ENCODE data around the gene GPR15LG.

The GPR15LG gene

DNA sequence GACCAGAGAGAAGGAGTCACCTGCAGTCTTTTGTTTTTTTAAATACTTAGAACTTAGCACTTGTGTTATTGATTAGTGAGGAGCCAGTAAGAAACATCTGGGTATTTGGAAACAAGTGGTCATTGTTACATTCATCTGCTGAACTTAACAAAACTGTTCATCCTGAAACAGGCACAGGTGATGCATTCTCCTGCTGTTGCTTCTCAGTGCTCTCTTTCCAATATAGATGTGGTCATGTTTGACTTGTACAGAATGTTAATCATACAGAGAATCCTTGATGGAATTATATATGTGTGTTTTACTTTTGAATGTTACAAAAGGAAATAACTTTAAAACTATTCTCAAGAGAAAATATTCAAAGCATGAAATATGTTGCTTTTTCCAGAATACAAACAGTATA lies 20.8 kb upstream of the GPR15LG start:
- Histone ChIP-seq H3K27ac (no peak overlapping the region), H3K36me3 (replicated peaks) (peaks cover 47% of the 10 kb centered on the region), H3K27me3 (replicated peaks) (no peaks in the 10 kb centered on the region), H3K4me3 (ENCODE audit: low read depth, low read length) (no peak overlapping the region)
- no peak for DNase-seq
- in situ Hi-C loops (cut with HindIII; ENCODE audit: low pct_ligation_motif_present, low sequenced_read_pairs), result no loop called here
- TF ChIP-seq, protein P1, sequence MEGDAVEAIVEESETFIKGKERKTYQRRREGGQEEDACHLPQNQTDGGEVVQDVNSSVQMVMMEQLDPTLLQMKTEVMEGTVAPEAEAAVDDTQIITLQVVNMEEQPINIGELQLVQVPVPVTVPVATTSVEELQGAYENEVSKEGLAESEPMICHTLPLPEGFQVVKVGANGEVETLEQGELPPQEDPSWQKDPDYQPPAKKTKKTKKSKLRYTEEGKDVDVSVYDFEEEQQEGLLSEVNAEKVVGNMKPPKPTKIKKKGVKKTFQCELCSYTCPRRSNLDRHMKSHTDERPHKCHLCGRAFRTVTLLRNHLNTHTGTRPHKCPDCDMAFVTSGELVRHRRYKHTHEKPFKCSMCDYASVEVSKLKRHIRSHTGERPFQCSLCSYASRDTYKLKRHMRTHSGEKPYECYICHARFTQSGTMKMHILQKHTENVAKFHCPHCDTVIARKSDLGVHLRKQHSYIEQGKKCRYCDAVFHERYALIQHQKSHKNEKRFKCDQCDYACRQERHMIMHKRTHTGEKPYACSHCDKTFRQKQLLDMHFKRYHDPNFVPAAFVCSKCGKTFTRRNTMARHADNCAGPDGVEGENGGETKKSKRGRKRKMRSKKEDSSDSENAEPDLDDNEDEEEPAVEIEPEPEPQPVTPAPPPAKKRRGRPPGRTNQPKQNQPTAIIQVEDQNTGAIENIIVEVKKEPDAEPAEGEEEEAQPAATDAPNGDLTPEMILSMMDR (IDR thresholded peaks at IDR 0.05; ENCODE audit: low read depth, low read length, missing control alignments), result no peak

DNA sequence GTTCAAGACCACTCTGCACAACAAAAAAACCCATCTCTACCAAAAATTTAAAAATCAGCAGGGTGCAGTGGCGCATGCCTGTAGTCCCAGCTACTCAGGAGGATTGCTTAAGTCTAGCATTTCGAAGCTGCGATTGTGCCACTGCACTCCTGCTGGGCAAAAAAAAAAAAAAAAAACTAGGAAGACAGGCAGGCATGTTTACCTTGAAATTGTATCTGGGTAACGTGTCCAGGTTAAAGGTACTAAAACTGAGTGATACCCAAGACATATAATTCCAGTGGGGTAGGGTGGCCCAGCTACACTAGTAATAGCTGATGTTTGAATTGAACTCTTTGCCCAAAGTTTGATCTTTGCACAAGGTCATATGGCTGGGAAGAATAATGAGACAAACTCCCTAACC lies 18.1 kb upstream of the GPR15LG start:
- H3K4me3 ChIP-seq (ENCODE audit: low read depth, low read length), result no peak overlapping the region
- TF ChIP-seq, protein P1 (IDR thresholded peaks at IDR 0.05; ENCODE audit: low read depth, low read length, missing control alignments), result no peak
- H3K27me3 ChIP-seq (replicated peaks), result no peaks in the 10 kb centered on the region
- H3K27ac ChIP-seq, result no peak overlapping the region
- in situ Hi-C loops (cut with HindIII; ENCODE audit: low pct_ligation_motif_present, low sequenced_read_pairs), result no loop called here
- no peak for DNase-seq
- H3K36me3 ChIP-seq (replicated peaks), result peaks cover 29% of the 10 kb centered on the region

DNA sequence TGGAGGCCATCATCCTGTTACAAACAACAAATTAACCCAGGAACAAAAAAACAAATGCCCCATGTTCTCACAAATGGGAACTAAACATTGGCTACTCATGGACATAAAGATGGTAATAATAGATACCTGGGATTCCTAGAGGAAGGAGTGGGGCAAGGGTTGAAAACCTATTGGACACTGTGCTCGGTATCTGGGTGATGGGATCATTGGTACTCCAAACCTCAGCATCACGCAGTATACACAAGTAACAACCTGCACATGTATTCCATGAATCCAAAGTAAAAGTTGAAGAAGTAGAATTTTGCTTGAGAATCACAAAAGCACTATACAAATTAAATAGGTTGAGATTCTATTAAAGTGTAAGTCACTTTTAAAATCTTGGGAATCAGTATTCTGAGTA lies 17.6 kb upstream of the GPR15LG start:
- no peak overlapping the region for H3K27ac ChIP-seq
- in situ Hi-C loops (cut with HindIII; ENCODE audit: low pct_ligation_motif_present, low sequenced_read_pairs), result no loop called here
- peaks cover 24% of the 10 kb centered on the region for H3K36me3 ChIP-seq (replicated peaks)
- no peak overlapping the region for H3K4me3 ChIP-seq (ENCODE audit: low read depth, low read length)
- TF ChIP-seq, protein P1 (IDR thresholded peaks at IDR 0.05; ENCODE audit: low read depth, low read length, missing control alignments), result no peak
- DNase-seq, result no peak
- H3K27me3 ChIP-seq (replicated peaks), result no peaks in the 10 kb centered on the region

DNA sequence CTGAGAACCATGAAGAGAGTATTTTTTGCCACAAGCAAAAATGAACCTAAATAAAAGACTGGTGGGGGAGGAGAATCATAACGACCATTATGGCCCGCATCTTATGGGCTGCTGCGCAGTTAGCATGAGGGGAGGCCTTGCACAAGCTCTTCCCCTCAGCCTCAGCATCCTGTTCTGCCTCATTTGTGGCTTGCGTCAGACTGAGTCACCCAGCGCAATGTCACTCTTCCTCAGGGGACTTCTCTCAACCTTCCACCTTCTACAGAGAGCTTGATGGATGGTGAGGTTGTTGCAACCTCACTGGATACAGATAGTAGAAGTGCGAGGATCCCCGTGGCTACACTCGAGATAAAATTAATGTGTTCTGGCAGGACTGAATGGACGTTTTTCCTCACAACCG lies 16.8 kb upstream of the GPR15LG start:
- TF ChIP-seq, protein P1 (IDR thresholded peaks at IDR 0.05; ENCODE audit: low read depth, low read length, missing control alignments), result no peak
- no peak for DNase-seq
- in situ Hi-C loops (cut with HindIII; ENCODE audit: low pct_ligation_motif_present, low sequenced_read_pairs), result no loop called here
- Histone ChIP-seq H3K27me3 (replicated peaks) (no peaks in the 10 kb centered on the region), H3K27ac (no peak overlapping the region), H3K4me3 (ENCODE audit: low read depth, low read length) (no peak overlapping the region), H3K36me3 (replicated peaks) (peaks cover 21% of the 10 kb centered on the region)

DNA sequence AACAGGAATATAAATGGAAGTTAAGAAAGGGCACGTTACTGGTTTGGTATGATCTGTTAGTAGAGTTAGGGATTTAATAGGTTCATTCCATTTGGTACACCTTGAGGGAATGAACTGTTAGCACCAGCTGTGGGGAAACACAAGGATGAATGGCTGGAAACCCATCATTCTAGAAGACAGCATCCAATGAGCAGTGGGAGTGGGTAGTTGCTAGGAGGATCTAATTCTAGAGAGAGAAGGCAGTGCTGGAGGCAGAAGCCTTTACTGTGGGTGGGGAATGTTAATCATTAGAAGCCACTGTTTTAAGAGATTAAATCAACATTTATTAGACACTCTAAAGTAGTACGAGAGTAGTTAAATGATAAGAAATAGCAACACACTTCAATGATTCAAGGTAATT lies 15.5 kb upstream of the GPR15LG start:
- no peak overlapping the region for H3K27ac ChIP-seq
- in situ Hi-C loops (cut with HindIII; ENCODE audit: low pct_ligation_motif_present, low sequenced_read_pairs), result no loop called here
- peaks cover 13% of the 10 kb centered on the region for H3K36me3 ChIP-seq (replicated peaks)
- no peak overlapping the region for H3K4me3 ChIP-seq (ENCODE audit: low read depth, low read length)
- H3K27me3 ChIP-seq (replicated peaks), result no peaks in the 10 kb centered on the region
- DNase-seq, result no peak
- TF ChIP-seq, protein P1 (IDR thresholded peaks at IDR 0.05; ENCODE audit: low read depth, low read length, missing control alignments), result no peak

DNA sequence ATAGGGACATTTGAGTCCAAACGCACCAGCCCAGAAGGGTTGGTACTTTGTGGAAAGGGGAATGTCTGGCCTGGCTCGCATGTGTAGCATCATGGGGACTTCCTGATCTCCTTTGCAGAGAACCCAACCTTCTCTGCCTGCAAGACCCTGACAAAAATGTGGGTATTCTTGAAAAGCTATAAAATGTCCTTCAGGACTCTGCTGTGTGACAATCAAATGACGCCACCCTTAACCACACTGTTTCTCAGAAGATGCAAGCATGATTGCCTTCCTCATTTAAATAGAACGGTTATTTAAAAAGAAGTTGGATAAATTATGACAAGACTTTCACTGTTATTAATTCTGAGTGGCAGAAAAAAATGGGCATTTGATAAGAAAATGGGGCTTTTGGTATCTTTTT lies 15.1 kb upstream of the GPR15LG start:
- H3K27me3 ChIP-seq (replicated peaks), result no peaks in the 10 kb centered on the region
- peaks cover 8% of the 10 kb centered on the region for H3K36me3 ChIP-seq (replicated peaks)
- TF ChIP-seq, protein P1 (IDR thresholded peaks at IDR 0.05; ENCODE audit: low read depth, low read length, missing control alignments), result no peak
- no peak for DNase-seq
- in situ Hi-C loops (cut with HindIII; ENCODE audit: low pct_ligation_motif_present, low sequenced_read_pairs), result no loop called here
- H3K4me3 ChIP-seq (ENCODE audit: low read depth, low read length), result no peak overlapping the region
- no peak overlapping the region for H3K27ac ChIP-seq
